Measurements from ENCODE around the gene IL16. TPM values are rescaled to one million over a fixed set of nuclear protein-coding genes. Genes with fewer than 3 reads are reported as not detected.

IL16 gene
- total and polyA plus RNA-seq, 2 experiments from 2014 or later, result not detected

DNA sequence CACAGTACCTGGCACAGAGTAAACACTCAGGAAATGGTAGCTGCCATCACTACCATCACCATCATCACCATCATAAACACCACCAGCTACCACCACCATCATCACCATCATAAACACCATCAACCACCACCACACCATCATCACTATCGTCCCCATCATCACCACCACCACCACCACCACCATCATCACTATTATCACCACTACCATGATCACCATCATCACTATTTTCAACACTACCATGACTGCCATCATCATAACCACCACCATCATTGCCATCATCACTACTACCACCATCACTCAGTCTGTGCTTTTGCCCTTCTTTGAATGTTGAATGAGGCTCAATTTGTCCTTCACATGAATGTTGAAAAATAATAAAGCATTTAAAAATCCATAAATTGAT lies 21.2 kb upstream of the IL16 start:
- TF ChIP-seq, protein P1, sequence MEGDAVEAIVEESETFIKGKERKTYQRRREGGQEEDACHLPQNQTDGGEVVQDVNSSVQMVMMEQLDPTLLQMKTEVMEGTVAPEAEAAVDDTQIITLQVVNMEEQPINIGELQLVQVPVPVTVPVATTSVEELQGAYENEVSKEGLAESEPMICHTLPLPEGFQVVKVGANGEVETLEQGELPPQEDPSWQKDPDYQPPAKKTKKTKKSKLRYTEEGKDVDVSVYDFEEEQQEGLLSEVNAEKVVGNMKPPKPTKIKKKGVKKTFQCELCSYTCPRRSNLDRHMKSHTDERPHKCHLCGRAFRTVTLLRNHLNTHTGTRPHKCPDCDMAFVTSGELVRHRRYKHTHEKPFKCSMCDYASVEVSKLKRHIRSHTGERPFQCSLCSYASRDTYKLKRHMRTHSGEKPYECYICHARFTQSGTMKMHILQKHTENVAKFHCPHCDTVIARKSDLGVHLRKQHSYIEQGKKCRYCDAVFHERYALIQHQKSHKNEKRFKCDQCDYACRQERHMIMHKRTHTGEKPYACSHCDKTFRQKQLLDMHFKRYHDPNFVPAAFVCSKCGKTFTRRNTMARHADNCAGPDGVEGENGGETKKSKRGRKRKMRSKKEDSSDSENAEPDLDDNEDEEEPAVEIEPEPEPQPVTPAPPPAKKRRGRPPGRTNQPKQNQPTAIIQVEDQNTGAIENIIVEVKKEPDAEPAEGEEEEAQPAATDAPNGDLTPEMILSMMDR (IDR thresholded peaks at IDR 0.05; ENCODE audit: low read depth, low read length), result no peak
- Histone ChIP-seq H3K27ac (no peak overlapping the region), H3K27me3 (peaks cover 14% of the 10 kb centered on the region), H3K4me3 (no peak overlapping the region), H3K36me3 (no peaks in the 10 kb centered on the region), H3K9me3 (ENCODE audit: low read depth) (no peaks in the 10 kb centered on the region), H3K4me1 (ENCODE audit: low read depth) (no peaks in the 10 kb centered on the region)
- no peak for DNase-seq (ENCODE audit: low read depth in 1 of 2, low spot score in 1 of 2)

DNA sequence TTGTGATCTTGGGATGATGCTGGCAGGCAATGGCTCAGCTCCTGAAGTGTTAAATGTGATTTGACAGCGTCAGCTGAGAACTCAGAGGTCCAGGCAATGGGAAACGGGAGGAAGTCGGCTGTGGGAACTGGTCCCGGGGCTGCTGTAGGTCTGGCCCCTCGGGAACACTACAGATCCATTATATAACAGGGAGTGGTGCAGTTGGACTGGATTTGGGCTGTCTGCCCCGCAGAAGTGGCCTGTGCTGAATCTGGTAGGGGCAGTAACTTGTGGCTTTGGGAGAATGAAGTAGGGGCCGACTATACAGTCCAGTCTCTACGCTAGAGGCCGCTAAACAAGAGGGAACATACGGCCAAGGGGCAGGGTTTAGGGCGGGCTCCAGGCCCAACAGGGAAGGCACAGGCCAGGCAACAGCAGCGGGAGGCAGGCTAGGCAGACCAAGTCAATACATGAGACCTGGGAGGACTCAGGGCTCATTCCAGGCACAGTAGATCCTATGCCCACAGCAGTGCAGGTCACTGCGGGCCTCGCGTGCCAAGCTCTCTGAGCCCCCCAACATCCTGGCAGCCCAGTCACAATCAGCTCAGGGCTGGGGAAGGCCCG lies 20.3 kb upstream of the IL16 start:
- Histone ChIP-seq H3K4me3 (no peak overlapping the region), H3K27me3 (peaks cover 9% of the 10 kb centered on the region), H3K4me1 (ENCODE audit: low read depth) (no peaks in the 10 kb centered on the region), H3K36me3 (no peaks in the 10 kb centered on the region), H3K27ac (no peak overlapping the region), H3K9me3 (ENCODE audit: low read depth) (no peaks in the 10 kb centered on the region)
- TF ChIP-seq, protein P1 (IDR thresholded peaks at IDR 0.05; ENCODE audit: low read depth, low read length), result peak; percentile 26
- peak in 1 of 2 donors; percentile 40 for DNase-seq (ENCODE audit: low read depth in 1 of 2, low spot score in 1 of 2)

DNA sequence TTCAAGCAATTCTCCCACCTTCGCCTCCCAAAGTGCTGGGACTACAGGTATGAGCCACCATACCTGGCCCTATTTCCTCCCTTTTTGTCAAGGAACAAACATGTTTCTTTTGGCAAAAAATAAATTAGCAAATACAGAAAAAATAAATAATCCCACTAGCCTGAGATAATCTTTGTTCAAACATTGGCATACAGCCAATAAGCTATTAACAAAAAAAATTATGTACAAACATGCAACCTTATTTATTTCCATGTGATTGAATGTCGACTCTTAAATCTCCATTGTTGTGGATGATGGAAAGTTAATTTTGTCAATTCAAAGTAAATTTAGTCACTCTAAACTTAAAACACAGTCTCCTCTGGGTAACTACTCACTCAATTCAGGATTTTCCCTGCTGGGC lies 18.3 kb upstream of the IL16 start:
- peaks cover 12% of the 10 kb centered on the region for H3K27me3 ChIP-seq
- DNase-seq (ENCODE audit: low read depth in 1 of 2, low spot score in 1 of 2), result no peak
- no peaks in the 10 kb centered on the region for H3K9me3 ChIP-seq (ENCODE audit: low read depth)
- no peak overlapping the region for H3K27ac ChIP-seq
- TF ChIP-seq, protein P1 (IDR thresholded peaks at IDR 0.05; ENCODE audit: low read depth, low read length), result no peak
- H3K36me3 ChIP-seq, result no peaks in the 10 kb centered on the region
- H3K4me3 ChIP-seq, result no peak overlapping the region
- no peaks in the 10 kb centered on the region for H3K4me1 ChIP-seq (ENCODE audit: low read depth)

DNA sequence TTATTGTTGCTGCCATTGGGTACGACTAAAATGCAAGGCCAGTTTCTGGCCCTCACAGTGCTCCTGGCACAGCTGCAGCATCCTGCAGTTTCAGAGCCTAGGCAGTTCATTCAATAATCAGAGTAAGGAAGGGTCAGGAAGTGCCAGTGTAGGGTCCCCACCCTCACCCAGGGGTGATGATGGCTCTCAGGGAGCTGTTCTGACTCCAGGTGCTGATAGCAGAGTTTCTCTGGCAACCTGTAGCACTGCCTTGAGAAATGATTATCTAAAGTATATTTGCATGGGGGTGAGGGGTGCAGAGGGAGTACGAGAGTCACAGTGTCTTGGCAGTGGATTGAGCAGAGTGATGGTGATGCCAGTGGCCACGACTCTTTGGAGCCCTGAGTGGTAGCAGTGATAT lies 15.5 kb upstream of the IL16 start:
- H3K9me3 ChIP-seq (ENCODE audit: low read depth), result no peaks in the 10 kb centered on the region
- H3K27me3 ChIP-seq, result peaks cover 16% of the 10 kb centered on the region
- TF ChIP-seq, protein P1 (IDR thresholded peaks at IDR 0.05; ENCODE audit: low read depth, low read length), result no peak
- no peak overlapping the region for H3K27ac ChIP-seq
- DNase-seq (ENCODE audit: low read depth in 1 of 2, low spot score in 1 of 2), result peak in 1 of 2 donors; percentile 28
- no peaks in the 10 kb centered on the region for H3K4me1 ChIP-seq (ENCODE audit: low read depth)
- H3K4me3 ChIP-seq, result no peak overlapping the region
- H3K36me3 ChIP-seq, result no peaks in the 10 kb centered on the region

DNA sequence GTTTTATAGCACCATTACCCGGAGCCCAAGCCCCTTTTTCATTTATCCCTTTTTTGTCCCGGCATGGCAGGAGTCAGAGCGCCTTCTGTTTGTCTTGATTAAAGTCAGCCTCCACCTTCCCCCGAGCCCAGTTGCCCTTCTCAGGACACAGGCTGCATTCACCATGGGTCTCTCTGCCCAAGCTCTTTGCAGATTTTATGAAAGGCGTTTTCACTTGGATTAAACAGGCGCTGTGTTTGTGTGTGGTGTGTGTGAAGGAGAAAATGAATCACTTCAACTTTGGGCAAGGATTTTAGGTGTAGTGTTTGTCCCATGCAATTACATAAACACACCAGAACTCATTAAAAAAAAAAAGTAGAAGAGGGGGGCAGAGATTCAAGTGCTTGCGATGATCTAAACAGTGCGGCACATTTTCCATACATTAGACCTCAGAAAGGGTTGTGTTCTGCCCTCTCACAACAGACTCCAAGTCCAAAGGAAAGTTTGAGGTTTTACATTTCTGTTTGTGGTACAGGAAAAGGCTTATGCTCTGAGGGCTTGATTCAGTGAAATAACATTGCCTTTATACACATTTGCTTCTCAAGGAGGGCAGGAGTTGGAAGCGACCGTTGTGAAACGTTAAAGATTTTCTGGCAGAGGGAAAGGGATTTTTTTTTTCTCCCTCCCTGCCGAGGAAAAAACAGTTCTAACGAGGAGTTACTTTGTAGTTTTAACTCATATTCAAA lies 14.5 kb upstream of the IL16 start:
- H3K4me3 ChIP-seq, result no peak overlapping the region
- H3K27ac ChIP-seq, result no peak overlapping the region
- H3K9me3 ChIP-seq (ENCODE audit: low read depth), result no peaks in the 10 kb centered on the region
- DNase-seq (ENCODE audit: low read depth in 1 of 2, low spot score in 1 of 2), result peak in 1 of 2 donors; percentile 58
- H3K4me1 ChIP-seq (ENCODE audit: low read depth), result no peaks in the 10 kb centered on the region
- peaks cover 16% of the 10 kb centered on the region for H3K27me3 ChIP-seq
- TF ChIP-seq, protein P1 (IDR thresholded peaks at IDR 0.05; ENCODE audit: low read depth, low read length), result no peak
- no peaks in the 10 kb centered on the region for H3K36me3 ChIP-seq

Measured in cardiac muscle cell (in vitro differentiated cells and primary cell).